ENCODE data around the gene MUC5B. TPM values are rescaled to one million over a fixed set of nuclear protein-coding genes. Genes with fewer than 3 reads are reported as not detected.

The MUC5B gene
- total and polyA plus RNA-seq, 2 donors (not counting 1 experiment from before 2014, with no cell fraction given), result not detected

DNA sequence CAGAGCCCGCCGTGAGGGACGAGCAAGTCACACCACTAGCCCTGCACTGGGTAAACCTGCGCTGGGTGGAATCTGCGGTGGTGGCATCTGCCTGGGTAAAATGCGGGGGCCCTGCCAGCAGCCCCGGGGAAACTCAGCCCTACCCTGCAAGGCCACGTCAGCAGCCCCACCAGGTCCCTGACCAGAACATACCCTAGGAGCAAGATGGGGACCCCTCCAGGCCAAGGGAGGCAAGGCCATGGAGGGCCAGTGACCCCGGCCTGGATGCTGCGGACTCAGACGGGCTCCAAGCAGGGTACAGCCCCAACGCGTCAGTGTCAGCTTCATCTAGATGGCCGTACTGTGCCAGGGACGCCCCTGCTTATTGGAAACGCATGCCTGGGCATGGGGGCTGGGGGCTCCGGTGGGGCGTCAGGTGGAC lies 60.2 kb downstream of the MUC5B start:
- no peaks in the 10 kb centered on the region for H3K27me3 ChIP-seq (ENCODE audit: control insufficient read depth, insufficient read depth, low read length)
- no peak for DNase-seq (ENCODE audit: low read depth in 2 of 2)
- no peaks in the 10 kb centered on the region for H4K20me1 ChIP-seq (ENCODE audit: control insufficient read depth, extremely low read depth, insufficient read depth, low read length)
- H3K27ac ChIP-seq (ENCODE audit: insufficient read depth, low read length), result no peak overlapping the region
- H3K36me3 ChIP-seq (ENCODE audit: control insufficient read depth, insufficient read depth, low read length), result peaks cover 20% of the 10 kb centered on the region
- H3K9me3 ChIP-seq (ENCODE audit: control insufficient read depth, insufficient read depth, low read depth, low read length), result no peaks in the 10 kb centered on the region
- H3K79me2 ChIP-seq (ENCODE audit: control insufficient read depth, insufficient read depth, low read length), result no peaks in the 10 kb centered on the region
- TF ChIP-seq EZH2 (IDR thresholded peaks at IDR 0.05; ENCODE audit: low read length, missing control alignments), result no peak
- TF ChIP-seq, protein P1, sequence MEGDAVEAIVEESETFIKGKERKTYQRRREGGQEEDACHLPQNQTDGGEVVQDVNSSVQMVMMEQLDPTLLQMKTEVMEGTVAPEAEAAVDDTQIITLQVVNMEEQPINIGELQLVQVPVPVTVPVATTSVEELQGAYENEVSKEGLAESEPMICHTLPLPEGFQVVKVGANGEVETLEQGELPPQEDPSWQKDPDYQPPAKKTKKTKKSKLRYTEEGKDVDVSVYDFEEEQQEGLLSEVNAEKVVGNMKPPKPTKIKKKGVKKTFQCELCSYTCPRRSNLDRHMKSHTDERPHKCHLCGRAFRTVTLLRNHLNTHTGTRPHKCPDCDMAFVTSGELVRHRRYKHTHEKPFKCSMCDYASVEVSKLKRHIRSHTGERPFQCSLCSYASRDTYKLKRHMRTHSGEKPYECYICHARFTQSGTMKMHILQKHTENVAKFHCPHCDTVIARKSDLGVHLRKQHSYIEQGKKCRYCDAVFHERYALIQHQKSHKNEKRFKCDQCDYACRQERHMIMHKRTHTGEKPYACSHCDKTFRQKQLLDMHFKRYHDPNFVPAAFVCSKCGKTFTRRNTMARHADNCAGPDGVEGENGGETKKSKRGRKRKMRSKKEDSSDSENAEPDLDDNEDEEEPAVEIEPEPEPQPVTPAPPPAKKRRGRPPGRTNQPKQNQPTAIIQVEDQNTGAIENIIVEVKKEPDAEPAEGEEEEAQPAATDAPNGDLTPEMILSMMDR (conservative IDR thresholded peaks at IDR 0.05 in 1 of 2, IDR thresholded peaks at IDR 0.05 in 1 of 2; ENCODE audit: low read depth in 1 of 2, low read length in 2 of 2), result no peak
- no peak overlapping the region for H3K4me2 ChIP-seq (ENCODE audit: extremely low read depth, insufficient read depth, low read length)
- no peak overlapping the region for H3K9ac ChIP-seq (ENCODE audit: insufficient read depth, low read length)
- H3K4me1 ChIP-seq (ENCODE audit: control insufficient read depth, extremely low read depth, insufficient read depth, low read length), result no peaks in the 10 kb centered on the region
- no peak overlapping the region for H3K4me3 ChIP-seq (replicated peaks in 1 of 4; ENCODE audit: control extremely low read depth in 1 of 4, insufficient read depth in 1 of 4, low read depth in 3 of 4, low read length in 4 of 4)
- H2AFZ ChIP-seq (ENCODE audit: low read length), result no peak overlapping the region

DNA sequence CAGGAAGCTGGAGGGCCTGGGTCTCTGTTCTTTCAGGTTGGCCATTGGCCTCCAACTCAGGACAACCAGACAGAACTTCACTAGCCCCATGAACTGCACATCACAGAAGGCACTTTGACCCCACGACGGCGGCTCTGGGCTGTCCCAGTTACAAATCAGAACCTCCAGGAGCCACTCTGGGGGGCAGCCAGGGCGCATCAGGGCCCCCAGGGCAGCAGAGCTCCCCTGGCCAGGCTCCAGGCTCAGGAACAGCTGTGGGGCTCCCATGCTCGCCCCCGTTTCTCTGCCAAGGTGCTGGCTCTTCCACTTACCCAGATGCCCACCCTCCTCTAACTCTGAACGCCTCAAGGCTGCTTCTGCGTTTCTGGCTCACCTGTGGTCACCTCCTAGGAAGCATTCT lies 61.0 kb downstream of the MUC5B start:
- H3K4me3 ChIP-seq (replicated peaks in 1 of 4; ENCODE audit: control extremely low read depth in 1 of 4, insufficient read depth in 1 of 4, low read depth in 3 of 4, low read length in 4 of 4), result no peak overlapping the region
- H3K4me1 ChIP-seq (ENCODE audit: control insufficient read depth, extremely low read depth, insufficient read depth, low read length), result no peaks in the 10 kb centered on the region
- H3K27ac ChIP-seq (ENCODE audit: insufficient read depth, low read length), result no peak overlapping the region
- H3K9me3 ChIP-seq (ENCODE audit: control insufficient read depth, insufficient read depth, low read depth, low read length), result no peaks in the 10 kb centered on the region
- no peaks in the 10 kb centered on the region for H3K79me2 ChIP-seq (ENCODE audit: control insufficient read depth, insufficient read depth, low read length)
- TF ChIP-seq EZH2 (IDR thresholded peaks at IDR 0.05; ENCODE audit: low read length, missing control alignments), result no peak
- TF ChIP-seq, protein P1 (conservative IDR thresholded peaks at IDR 0.05 in 1 of 2, IDR thresholded peaks at IDR 0.05 in 1 of 2; ENCODE audit: low read depth in 1 of 2, low read length in 2 of 2), result no peak
- no peak overlapping the region for H3K9ac ChIP-seq (ENCODE audit: insufficient read depth, low read length)
- no peaks in the 10 kb centered on the region for H4K20me1 ChIP-seq (ENCODE audit: control insufficient read depth, extremely low read depth, insufficient read depth, low read length)
- no peak overlapping the region for H2AFZ ChIP-seq (ENCODE audit: low read length)
- no peak overlapping the region for H3K4me2 ChIP-seq (ENCODE audit: extremely low read depth, insufficient read depth, low read length)
- peaks cover 24% of the 10 kb centered on the region for H3K36me3 ChIP-seq (ENCODE audit: control insufficient read depth, insufficient read depth, low read length)
- no peak for DNase-seq (ENCODE audit: low read depth in 2 of 2)
- no peaks in the 10 kb centered on the region for H3K27me3 ChIP-seq (ENCODE audit: control insufficient read depth, insufficient read depth, low read length)

DNA sequence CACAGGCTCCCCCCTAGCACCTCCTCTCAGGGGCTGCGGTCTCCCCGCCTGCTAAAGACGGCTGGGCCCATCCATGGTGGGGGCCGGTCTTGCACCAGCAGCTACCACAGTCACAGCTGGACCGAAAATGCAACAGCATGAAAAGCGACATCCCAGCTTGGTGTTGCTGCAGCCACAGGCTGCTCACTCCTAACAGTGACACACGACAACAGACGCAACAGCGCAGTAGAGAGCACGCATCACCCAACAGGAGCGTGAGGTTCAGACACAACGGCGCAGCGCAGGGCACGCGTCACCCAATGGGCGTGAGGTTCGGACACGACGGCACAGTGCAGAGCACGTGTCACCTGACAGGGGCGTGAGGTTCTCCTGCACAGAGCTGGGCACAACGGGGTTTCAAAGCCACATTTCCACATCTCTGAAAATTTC lies 62.5 kb downstream of the MUC5B start:
- no peak for DNase-seq (ENCODE audit: low read depth in 2 of 2)
- no peak overlapping the region for H3K4me2 ChIP-seq (ENCODE audit: extremely low read depth, insufficient read depth, low read length)
- no peak overlapping the region for H3K9ac ChIP-seq (ENCODE audit: insufficient read depth, low read length)
- H3K27ac ChIP-seq (ENCODE audit: insufficient read depth, low read length), result no peak overlapping the region
- no peak overlapping the region for H3K4me3 ChIP-seq (replicated peaks in 1 of 4; ENCODE audit: control extremely low read depth in 1 of 4, insufficient read depth in 1 of 4, low read depth in 3 of 4, low read length in 4 of 4)
- peaks cover 27% of the 10 kb centered on the region for H3K36me3 ChIP-seq (ENCODE audit: control insufficient read depth, insufficient read depth, low read length)
- H4K20me1 ChIP-seq (ENCODE audit: control insufficient read depth, extremely low read depth, insufficient read depth, low read length), result no peaks in the 10 kb centered on the region
- no peaks in the 10 kb centered on the region for H3K9me3 ChIP-seq (ENCODE audit: control insufficient read depth, insufficient read depth, low read depth, low read length)
- no peaks in the 10 kb centered on the region for H3K27me3 ChIP-seq (ENCODE audit: control insufficient read depth, insufficient read depth, low read length)
- no peaks in the 10 kb centered on the region for H3K79me2 ChIP-seq (ENCODE audit: control insufficient read depth, insufficient read depth, low read length)
- no peak overlapping the region for H2AFZ ChIP-seq (ENCODE audit: low read length)
- no peaks in the 10 kb centered on the region for H3K4me1 ChIP-seq (ENCODE audit: control insufficient read depth, extremely low read depth, insufficient read depth, low read length)
- no peak for TF ChIP-seq EZH2 (IDR thresholded peaks at IDR 0.05; ENCODE audit: low read length, missing control alignments)
- TF ChIP-seq, protein P1 (conservative IDR thresholded peaks at IDR 0.05 in 1 of 2, IDR thresholded peaks at IDR 0.05 in 1 of 2; ENCODE audit: low read depth in 1 of 2, low read length in 2 of 2), result no peak
